Suprapubic skin (tissue), 4 donors: ENCODE data around the gene SLC22A9. TPM values are rescaled to one million over a fixed set of nuclear protein-coding genes. Genes with fewer than 3 reads are reported as not detected.

ENCODE experiments used
- DNase-seq, 2 donors: peaks; one replicate each; pipeline ENCODE4 v3.0.0-alpha.2; 2019; ENCODE audit warnings: low spot score in 2 of 2
- H3K27ac ChIP-seq: fragments of 200-600 bp; sonication (generic); one replicate; pipeline ENCODE4 v1.5.1; 2019
- H3K27me3 ChIP-seq: fragments of 200-600 bp; sonication (generic); one replicate; pipeline ENCODE4 v1.5.1; 2019
- H3K36me3 ChIP-seq: fragments of 200-600 bp; sonication (generic); one replicate; pipeline ENCODE4 v1.5.1; 2019
- H3K4me1 ChIP-seq: fragments of 200-600 bp; sonication (generic); one replicate; pipeline ENCODE4 v1.5.1; 2019
- H3K4me3 ChIP-seq: fragments of 200-600 bp; sonication (generic); one replicate; pipeline ENCODE4 v1.5.1; 2019; ENCODE audit warnings: mild to moderate bottlenecking
- H3K9me3 ChIP-seq: fragments of 200-600 bp; sonication (generic); one replicate; pipeline ENCODE4 v1.5.1; 2019
- CTCF ChIP-seq, 2 donors: fragments of 200-600 bp in 1 of 2; fragments of 450-650 bp in 1 of 2; sonication (generic) in 1 of 2; IDR thresholded peaks; one replicate each; pipeline ENCODE4 v1.5.1; 2016 to 2019; ENCODE audit warnings: antibody characterized with exemption in 2 of 2, mild to moderate bottlenecking in 1 of 2, moderate library complexity in 1 of 2
- EP300 ChIP-seq: sonication (generic); formaldehyde crosslinking; IDR thresholded peaks from one replicate; pipeline ENCODE4 v1.6.1; 2017; ENCODE audit warnings: antibody characterized with exemption
- POLR2A ChIP-seq, 2 donors: fragments of 450-650 bp; IDR thresholded peaks; one replicate each; pipeline ENCODE4 v1.6.1; 2017; ENCODE audit warnings: antibody characterized with exemption in 2 of 2, mild to moderate bottlenecking in 2 of 2, moderate library complexity in 2 of 2
- POLR2AphosphoS5 ChIP-seq, 3 donors: sonication (generic); formaldehyde crosslinking; IDR thresholded peaks; one replicate each; pipeline ENCODE4 v1.6.1; 2017; ENCODE audit warnings: antibody characterized with exemption in 3 of 3
- WGBS: methylation state at CpG from one replicate; pipeline ENCODE4 v1.1.5; 2018; 5-methylcytosine and 5-hydroxymethylcytosine counted together
- total RNA-seq, 4 donors: library from RNA; depleted of rRNA; stranded (reverse); fragments of >200 nt; gene quantifications; one replicate each; pipeline ENCODE4 v1.1.0, GENCODE V29; 2016

SLC22A9 gene
- total RNA-seq, 4 donors from 2014 or later = not detected

GRCh38 chr11:63445118-63445517, 75.5 kb downstream of the SLC22A9 start:
- Histone ChIP-seq H3K9me3 (no peaks in the 10 kb centered on the region), H3K27me3 (peaks cover 4% of the 10 kb centered on the region), H3K27ac (no peak overlapping the region), H3K36me3 (no peaks in the 10 kb centered on the region), H3K4me1 (no peaks in the 10 kb centered on the region), H3K4me3 (no peak overlapping the region)
- TF ChIP-seq CTCF (IDR thresholded peaks at IDR 0.05) (no peak), EP300 (no peak), POLR2A (IDR thresholded peaks at IDR 0.05) (no peak), POLR2AphosphoS5 (IDR thresholded peaks at IDR 0.05) (no peak)
- WGBS = 61% methylated on average over 2 of the region's 2 CpGs
- no peak for DNase-seq

GRCh38 chr11:63445720-63446119, 76.1 kb downstream of the SLC22A9 start:
- TF ChIP-seq POLR2AphosphoS5 (IDR thresholded peaks at IDR 0.05) (no peak), CTCF (IDR thresholded peaks at IDR 0.05) (no peak), POLR2A (IDR thresholded peaks at IDR 0.05) (no peak), EP300 (no peak)
- DNase-seq = no peak
- H3K4me3 ChIP-seq = no peak overlapping the region

GRCh38 chr11:63448646-63449045, 79.1 kb downstream of the SLC22A9 start:
- Histone ChIP-seq H3K4me3 (no peak overlapping the region), H3K36me3 (no peaks in the 10 kb centered on the region), H3K27me3 (peaks cover 4% of the 10 kb centered on the region), H3K9me3 (no peaks in the 10 kb centered on the region), H3K4me1 (no peaks in the 10 kb centered on the region), H3K27ac (no peak overlapping the region)
- DNase-seq = no peak
- 31% methylated on average over 1 of the region's 1 CpG for WGBS
- no peak for TF ChIP-seq CTCF (IDR thresholded peaks at IDR 0.05)
- no peak for TF ChIP-seq EP300
- no peak for TF ChIP-seq POLR2A (IDR thresholded peaks at IDR 0.05)
- TF ChIP-seq POLR2AphosphoS5 (IDR thresholded peaks at IDR 0.05) = no peak

More at GRCh38 chr11:63445720-63446119, 76.1 kb downstream of the SLC22A9 start:
- Histone ChIP-seq H3K36me3 (no peaks in the 10 kb centered on the region), H3K27me3 (peaks cover 4% of the 10 kb centered on the region), H3K27ac (no peak overlapping the region), H3K4me1 (no peaks in the 10 kb centered on the region), H3K9me3 (no peaks in the 10 kb centered on the region)

- Histone ChIP-seq H3K27me3 (no peaks in the 10 kb centered on the region), H3K27ac (no peak overlapping the region), H3K4me3 (no peak overlapping the region), H3K36me3 (no peaks in the 10 kb centered on the region), H3K4me1 (no peaks in the 10 kb centered on the region), H3K9me3 (no peaks in the 10 kb centered on the region)
- WGBS = 47% methylated on average over 3 of the region's 6 CpGs
- TF ChIP-seq EP300 (no peak), POLR2AphosphoS5 (IDR thresholded peaks at IDR 0.05) (no peak), CTCF (IDR thresholded peaks at IDR 0.05) (no peak), POLR2A (IDR thresholded peaks at IDR 0.05) (no peak)
- DNase-seq = no peak
Measured at GRCh38 chr11:63459586-63459985, 90.0 kb downstream of the SLC22A9 start.

Other genes starting within 250 kb of the SLC22A9 start
- gene SLC22A24, start 225.6 kb upstream of the SLC22A9 start, total RNA-seq = not detected
- not detected for gene SLC22A25, start 126.2 kb upstream of the SLC22A9 start, total RNA-seq
- gene PLAAT5, start 121.4 kb downstream of the SLC22A9 start, total RNA-seq = 1 to 10 TPM in 3 of 4 donors, under 1 TPM in 1; 0.38 to 9.9 (median 2.4) TPM
- gene LGALS12, start 136.3 kb downstream of the SLC22A9 start, total RNA-seq = 1 to 10 TPM in 2 of 4 donors, under 1 TPM in 1, not detected in 1; 0.76 to 6.3 (median 2.3) TPM
- gene PLAAT4, start 167.0 kb downstream of the SLC22A9 start, total RNA-seq = 10 to 100 TPM in 1 of 4 donors, 1 to 10 TPM in 2, not detected in 1; 3.3 to 14.1 (median 4.6) TPM
- not detected for gene PLAAT2, start 193.6 kb downstream of the SLC22A9 start, total RNA-seq
- 10 to 100 TPM in 3 of 4 donors, 1 to 10 TPM in 1; 7.1 to 14.2 (median 10.2) TPM for gene PLAAT3, start 244.6 kb downstream of the SLC22A9 start, total RNA-seq